ENCODE data around the gene SCGB2B2. TPM values are rescaled to one million over a fixed set of nuclear protein-coding genes. Genes with fewer than 3 reads are reported as not detected.

SCGB2B2 gene
- total RNA-seq, 4 donors from 2014 or later: 0.37 to 0.88 (median 0.48) TPM; not detected in 1

DNA sequence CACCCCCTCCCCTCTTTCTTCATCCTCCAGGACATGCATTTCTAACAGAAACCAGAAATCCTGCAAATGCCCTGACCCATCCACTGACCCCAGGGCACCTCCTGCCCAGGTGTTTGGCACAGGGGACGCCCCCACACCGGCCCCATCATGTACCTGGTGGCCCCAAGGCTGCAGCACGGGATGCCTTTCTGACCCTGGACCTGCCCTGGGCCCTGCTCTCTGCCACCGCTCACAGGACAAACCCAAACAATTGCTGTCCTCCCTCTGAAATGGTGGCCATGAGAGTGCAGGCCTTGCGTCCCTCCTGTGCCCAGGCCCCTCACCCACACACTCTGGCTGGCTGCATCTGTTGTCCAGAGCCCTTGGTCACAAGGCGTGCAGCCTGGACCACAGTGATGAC lies 12.1 kb downstream of the SCGB2B2 start:
- no peak for DNase-seq (ENCODE audit: low spot score)
- no peak for TF ChIP-seq CTCF (IDR thresholded peaks at IDR 0.05)
- no peak for ATAC-seq (ENCODE audit: low FRiP score)

- no peak for TF ChIP-seq CTCF (IDR thresholded peaks at IDR 0.05)
- ATAC-seq (ENCODE audit: low FRiP score) (no peak), DNase-seq (ENCODE audit: low spot score) (no peak)
These were observed 12.8 kb downstream of the SCGB2B2 start for GRCh38 chr19:34664168-34664567.

GRCh38 chr19:34662919-34663318 lies 14.0 kb downstream of the SCGB2B2 start:
- DNase-seq (ENCODE audit: low spot score) (no peak), ATAC-seq (ENCODE audit: low FRiP score) (no peak)
- TF ChIP-seq CTCF (IDR thresholded peaks at IDR 0.05): no peak

- ATAC-seq (ENCODE audit: low FRiP score): no peak
- TF ChIP-seq CTCF (IDR thresholded peaks at IDR 0.05): no peak
- no peak for DNase-seq (ENCODE audit: low spot score)
These were observed 15.6 kb downstream of the SCGB2B2 start for GRCh38 chr19:34661357-34661756.

GRCh38 chr19:34655651-34656050 lies 21.3 kb downstream of the SCGB2B2 start:
- no peak for DNase-seq (ENCODE audit: low spot score)
- TF ChIP-seq CTCF (IDR thresholded peaks at IDR 0.05): no peak
- ATAC-seq (ENCODE audit: low FRiP score): no peak

DNA sequence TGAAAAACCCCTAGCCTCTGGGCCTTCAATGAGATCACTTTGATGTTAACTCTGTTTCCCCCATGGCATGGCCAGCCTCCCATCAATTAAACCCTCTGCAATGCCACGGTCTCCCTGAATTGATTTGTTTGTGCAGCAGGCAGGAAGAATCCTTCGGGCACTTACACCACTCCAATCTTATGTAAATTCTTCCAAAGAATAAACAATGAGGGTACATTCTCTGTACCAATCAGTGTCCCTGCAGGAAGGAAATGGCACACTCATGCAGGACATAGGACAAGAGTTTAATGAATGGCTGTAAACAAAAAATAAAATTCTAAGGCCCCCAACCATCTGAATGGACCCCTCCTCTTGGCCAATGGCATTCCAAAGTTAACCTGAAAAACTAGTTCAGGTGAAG lies 22.2 kb downstream of the SCGB2B2 start:
- no peak for DNase-seq (ENCODE audit: low spot score)
- TF ChIP-seq CTCF (IDR thresholded peaks at IDR 0.05): no peak
- no peak for ATAC-seq (ENCODE audit: low FRiP score)

GRCh38 chr19:34651747-34652146 lies 25.2 kb downstream of the SCGB2B2 start:
- no peak for TF ChIP-seq CTCF (IDR thresholded peaks at IDR 0.05)
- DNase-seq (ENCODE audit: low spot score) (no peak), ATAC-seq (ENCODE audit: low FRiP score) (no peak)

All from omental fat pad (tissue), 4 donors.